WTC11 (cell line): Measurements from ENCODE around the gene GASK1A. TPM values are rescaled to one million over a fixed set of nuclear protein-coding genes. Genes with fewer than 3 reads are reported as not detected.

Source experiments
- ATAC-seq: fragments of 200-7000 bp; cut with Tn5 transposase; 2 replicates; pipeline ENCODE4 v1.10.0; 2021; ENCODE audit warnings: mild to moderate bottlenecking, moderate library complexity
- CTCF ChIA-PET: fragments of 300-600 bp; sonication (Branson Sonifier 250); formaldehyde crosslinking; loops from one replicate; lab custom pipeline; 2021; ENCODE audit warnings: antibody characterized with exemption; lab: Charles Lee
- POLR2A ChIA-PET: fragments of 350-600 bp; sonication (Branson Sonifier 250); formaldehyde crosslinking; loops from one replicate; lab custom pipeline; 2021; ENCODE audit warnings: antibody characterized with exemption; lab: Charles Lee
- DNase-seq: peaks from one replicate; pipeline ENCODE4 v3.0.0; 2021; ENCODE audit warnings: low spot score
- H3K27ac Mint-ChIP-seq: 2 replicates; pipeline ENCODE4 v1.8.0; 2021; ENCODE audit warnings: mixed read lengths
- H3K27me3 Mint-ChIP-seq: 2 replicates; pipeline ENCODE4 v1.8.0; 2021; ENCODE audit warnings: low read depth, mild to moderate bottlenecking, moderate library complexity, mixed read lengths
- H3K36me3 Mint-ChIP-seq: 2 replicates; pipeline ENCODE4 v1.8.0; 2021; ENCODE audit warnings: mixed read lengths
- H3K4me1 Mint-ChIP-seq: 2 replicates; pipeline ENCODE4 v1.8.0; 2022; ENCODE audit warnings: mixed read lengths
- H3K4me3 Mint-ChIP-seq: 2 replicates; pipeline ENCODE4 v1.8.0; 2021; ENCODE audit warnings: mild to moderate bottlenecking, moderate library complexity, mixed read lengths
- H3K9me3 Mint-ChIP-seq: 2 replicates; pipeline ENCODE4 v1.8.0; 2021; ENCODE audit warnings: mixed read lengths
- CREM ChIP-seq: sonication (generic); formaldehyde crosslinking; IDR thresholded peaks from 2 replicates; pipeline ENCODE4 v1.8.1; 2022; ENCODE audit warnings: mild to moderate bottlenecking, missing genetic modification reagents, moderate library complexity
- ERG ChIP-seq: fragments of 250-450 bp; sonication (Bioruptor Pico); IDR thresholded peaks from 2 replicates; pipeline ENCODE4 v1.8.0; 2021; ENCODE audit warnings: mild to moderate bottlenecking
- ETV6 ChIP-seq: sonication (generic); formaldehyde crosslinking; IDR thresholded peaks from 2 replicates; pipeline ENCODE4 v1.8.1; 2022; ENCODE audit warnings: mild to moderate bottlenecking, missing genetic modification reagents
- GTF2I ChIP-seq: fragments of 250-450 bp; sonication (Bioruptor Pico); conservative IDR thresholded peaks from 2 replicates; pipeline ENCODE4 v1.4.0; 2021; ENCODE audit warnings: mild to moderate bottlenecking
- HMGA2 ChIP-seq: fragments of 250-450 bp; sonication (Bioruptor Pico); IDR thresholded peaks from 2 replicates; pipeline ENCODE4 v1.4.0; 2021; ENCODE audit warnings: mild to moderate bottlenecking, moderate library complexity
- JAZF1 ChIP-seq: fragments of 250-450 bp; sonication (Bioruptor Pico); IDR thresholded peaks from 2 replicates; pipeline ENCODE4 v1.9.0; 2021; ENCODE audit warnings: moderate library complexity, mild to moderate bottlenecking, inconsistent platforms
- MYBL2 ChIP-seq: sonication (generic); formaldehyde crosslinking; IDR thresholded peaks from 2 replicates; pipeline ENCODE4 v1.8.1; 2023; ENCODE audit warnings: mild to moderate bottlenecking, moderate library complexity, missing genetic modification reagents
- NFYB ChIP-seq: sonication (generic); formaldehyde crosslinking; conservative IDR thresholded peaks from 2 replicates; pipeline ENCODE4 v1.8.0; 2022; ENCODE audit warnings: low read depth, missing genetic modification reagents
- NR1H2 ChIP-seq: sonication (generic); formaldehyde crosslinking; IDR thresholded peaks from 2 replicates; pipeline ENCODE4 v1.9.0; 2021; ENCODE audit warnings: mild to moderate bottlenecking, moderate library complexity, missing genetic modification reagents
- PRRX2 ChIP-seq: fragments of 250-450 bp; sonication (Bioruptor Pico); IDR thresholded peaks from 2 replicates; pipeline ENCODE4 v1.8.0; 2021; ENCODE audit warnings: mild to moderate bottlenecking
- STAT6 ChIP-seq: sonication (generic); formaldehyde crosslinking; conservative IDR thresholded peaks from 2 replicates; pipeline ENCODE4 v1.8.1; 2023; ENCODE audit warnings: mild to moderate bottlenecking, low read depth, missing genetic modification reagents, moderate library complexity
- TEAD1 ChIP-seq: sonication (generic); formaldehyde crosslinking; IDR thresholded peaks from 2 replicates; pipeline ENCODE4 v1.8.0; 2022; ENCODE audit warnings: mild to moderate bottlenecking, missing genetic modification reagents
- TP53 ChIP-seq: sonication (generic); formaldehyde crosslinking; IDR thresholded peaks from 2 replicates; pipeline ENCODE4 v1.8.1; 2023; ENCODE audit warnings: mild to moderate bottlenecking, missing genetic modification reagents
- ZNF219 ChIP-seq: sonication (generic); formaldehyde crosslinking; IDR thresholded peaks from 2 replicates; pipeline ENCODE4 v1.8.0; 2023; ENCODE audit warnings: missing genetic modification reagents, mild to moderate bottlenecking, borderline replicate concordance
- ZNF232 ChIP-seq: sonication (generic); formaldehyde crosslinking; IDR thresholded peaks from 2 replicates; pipeline ENCODE4 v1.8.0; 2022; ENCODE audit warnings: mild to moderate bottlenecking, missing genetic modification reagents
- ZNF281 ChIP-seq: sonication (generic); formaldehyde crosslinking; IDR thresholded peaks from 2 replicates; pipeline ENCODE4 v1.8.0; 2023; ENCODE audit warnings: mild to moderate bottlenecking, missing genetic modification reagents
- ZNF317 ChIP-seq: sonication (generic); formaldehyde crosslinking; IDR thresholded peaks from 2 replicates; pipeline ENCODE4 v1.8.1; 2023; ENCODE audit warnings: low read depth, mild to moderate bottlenecking, moderate library complexity, missing genetic modification reagents, borderline replicate concordance
- ZSCAN18 ChIP-seq: fragments of 250-450 bp; sonication (Bioruptor Pico); IDR thresholded peaks from 2 replicates; pipeline ENCODE4 v2.1.2; 2022; ENCODE audit warnings: mild to moderate bottlenecking, moderate library complexity
- total RNA-seq: library from RNA; stranded (reverse); gene quantifications from 3 replicates; pipeline ENCODE4 v1.2.3, GENCODE V29; 2021
- TF ChIP-seq, protein P1 (sequence below): sonication (generic); formaldehyde crosslinking; IDR thresholded peaks from 2 replicates; pipeline ENCODE4 v1.8.0; 2022; ENCODE audit warnings: mild to moderate bottlenecking, missing genetic modification reagents
- TF ChIP-seq, protein P2 (sequence below): sonication (generic); formaldehyde crosslinking; IDR thresholded peaks from 2 replicates; pipeline ENCODE4 v1.8.1; 2022; ENCODE audit warnings: mild to moderate bottlenecking, missing genetic modification reagents, moderate library complexity, borderline replicate concordance

The GASK1A gene
- total RNA-seq, 1 experiment from 2014 or later, result 9.6 TPM

DNA sequence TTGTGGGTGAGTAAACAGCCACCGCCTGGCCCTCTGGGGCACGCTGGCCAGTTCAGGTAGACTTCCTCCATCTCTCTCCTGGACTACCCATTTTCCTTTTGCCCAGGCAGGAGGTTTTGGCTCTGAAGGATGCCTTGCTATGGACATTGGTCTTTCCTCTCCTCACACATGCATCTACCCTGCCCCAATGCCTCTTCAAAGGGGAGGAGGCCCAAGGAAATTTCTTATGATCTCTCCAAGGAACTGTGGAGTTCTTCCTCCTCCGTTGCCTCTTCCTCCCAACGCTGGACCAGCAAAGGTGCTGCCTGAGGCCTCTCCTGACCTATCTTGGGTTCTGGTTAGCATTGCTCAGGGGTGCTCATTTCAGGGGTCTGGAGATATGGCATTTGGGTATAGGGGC lies 93.2 kb downstream of the GASK1A start:
- no peak overlapping the region for H3K4me3 Mint-ChIP-seq
- ChIA-PET POLR2A (no interaction called here), CTCF (interaction anchor here (1.4 kb wide), 1 partner anchor 114 kb away, joined by 4 read pairs; no protein-coding TSS in a partner anchor)
- TF ChIP-seq ERG (CRISPR knock-in tag) (no peak), NR1H2 (CRISPR knock-in tag) (no peak), PRRX2 (no peak), ZNF232 (no peak), HMGA2 (CRISPR knock-in tag) (no peak), CREM (CRISPR knock-in tag) (no peak), ZNF281 (no peak), JAZF1 (CRISPR knock-in tag) (no peak), ZSCAN18 (CRISPR knock-in tag) (no peak), STAT6 (CRISPR knock-in tag) (no peak), ETV6 (no peak), NFYB (CRISPR knock-in tag) (no peak), TP53 (CRISPR knock-in tag) (no peak), GTF2I (CRISPR knock-in tag) (no peak), MYBL2 (CRISPR knock-in tag) (no peak), ZNF317 (CRISPR knock-in tag) (no peak), TEAD1 (CRISPR knock-in tag) (no peak), ZNF219 (no peak)
- TF ChIP-seq, protein P1, sequence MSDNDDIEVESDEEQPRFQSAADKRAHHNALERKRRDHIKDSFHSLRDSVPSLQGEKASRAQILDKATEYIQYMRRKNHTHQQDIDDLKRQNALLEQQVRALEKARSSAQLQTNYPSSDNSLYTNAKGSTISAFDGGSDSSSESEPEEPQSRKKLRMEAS (CRISPR knock-in tag), result no peak
- TF ChIP-seq, protein P2, sequence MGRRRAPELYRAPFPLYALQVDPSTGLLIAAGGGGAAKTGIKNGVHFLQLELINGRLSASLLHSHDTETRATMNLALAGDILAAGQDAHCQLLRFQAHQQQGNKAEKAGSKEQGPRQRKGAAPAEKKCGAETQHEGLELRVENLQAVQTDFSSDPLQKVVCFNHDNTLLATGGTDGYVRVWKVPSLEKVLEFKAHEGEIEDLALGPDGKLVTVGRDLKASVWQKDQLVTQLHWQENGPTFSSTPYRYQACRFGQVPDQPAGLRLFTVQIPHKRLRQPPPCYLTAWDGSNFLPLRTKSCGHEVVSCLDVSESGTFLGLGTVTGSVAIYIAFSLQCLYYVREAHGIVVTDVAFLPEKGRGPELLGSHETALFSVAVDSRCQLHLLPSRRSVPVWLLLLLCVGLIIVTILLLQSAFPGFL, result no peak
- peaks cover 3% of the 10 kb centered on the region; the same call in 1 of the 2 replicates for H3K9me3 Mint-ChIP-seq
- H3K27ac Mint-ChIP-seq, result no peak overlapping the region
- H3K27me3 Mint-ChIP-seq, result no peaks in the 10 kb centered on the region; the same call in 1 of the 2 replicates
- H3K4me1 Mint-ChIP-seq, result no peaks in the 10 kb centered on the region
- DNase-seq (no peak), ATAC-seq (no peak)
- H3K36me3 Mint-ChIP-seq, result no peaks in the 10 kb centered on the region
